HepG2 (cell line): ENCODE results near the gene WDR59. TPM values are rescaled to one million over a fixed set of nuclear protein-coding genes. Genes with fewer than 3 reads are reported as not detected.

Experiments used
- ETV6 ChIP-seq: sonication (generic); formaldehyde crosslinking; conservative IDR thresholded peaks from 2 replicates; pipeline ENCODE4 v1.4.0; 2020; ENCODE audit warnings: missing genetic modification reagents
- KMT2B ChIP-seq: IDR thresholded peaks from 2 replicates; pipeline ENCODE4 v1.6.1; 2016; ENCODE audit warnings: missing genetic modification reagents, missing compliant biosample characterization
- MXD4 ChIP-seq: IDR thresholded peaks from 2 replicates; pipeline ENCODE4 v1.6.1; 2016; ENCODE audit warnings: mild to moderate bottlenecking, missing biosample characterization, missing genetic modification reagents
- RBFOX2 ChIP-seq: fragments of 200-400 bp; formaldehyde crosslinking; IDR thresholded peaks from 2 replicates; pipeline ENCODE4 v1.6.1; 2017; ENCODE audit warnings: low read depth, mild to moderate bottlenecking, low read length
- TAF1 ChIP-seq: sonication (generic); formaldehyde crosslinking; IDR thresholded peaks from 2 replicates; pipeline ENCODE4 v1.4.0; 2020; ENCODE audit warnings: missing genetic modification reagents
- ZBTB38 ChIP-seq: sonication (generic); formaldehyde crosslinking; IDR thresholded peaks from 2 replicates; pipeline ENCODE4 v1.5.1; 2020; ENCODE audit warnings: mild to moderate bottlenecking, missing genetic modification reagents
- ZNF34 ChIP-seq: sonication (generic); formaldehyde crosslinking; IDR thresholded peaks from 2 replicates; pipeline ENCODE4 v1.4.0; 2020; ENCODE audit warnings: mild to moderate bottlenecking, missing genetic modification reagents, borderline replicate concordance
- ZNF354B ChIP-seq: sonication (generic); formaldehyde crosslinking; IDR thresholded peaks from 2 replicates; pipeline ENCODE4 v1.8.0; 2022; ENCODE audit warnings: mild to moderate bottlenecking, missing genetic modification reagents
- ZNF550 ChIP-seq: sonication (generic); formaldehyde crosslinking; IDR thresholded peaks from 2 replicates; pipeline ENCODE4 v1.4.0; 2020; ENCODE audit warnings: mild to moderate bottlenecking, missing genetic modification reagents, borderline replicate concordance
- ZNF619 ChIP-seq: sonication (generic); formaldehyde crosslinking; IDR thresholded peaks from 2 replicates; pipeline ENCODE4 v1.4.0; 2020; ENCODE audit warnings: mild to moderate bottlenecking, missing genetic modification reagents
- ZNF782 ChIP-seq: sonication (generic); formaldehyde crosslinking; IDR thresholded peaks from 2 replicates; pipeline ENCODE4 v1.4.0; 2020; ENCODE audit warnings: missing genetic modification reagents, mild to moderate bottlenecking, borderline replicate concordance
- polyA plus RNA-seq, 8 experiments: library from polyadenylated mRNA; depleted of rRNA in 3 of 8; stranded (reverse) in 7 of 8; unstranded in 1 of 8; fragments of >200 nt; fragmentation: Illumina TruSeq in 4 of 8; extraction: Trizol in 4 of 8; gene quantifications; 2 replicates each; pipeline versions ENCODE4 v1.2.1 to v1.2.3, GENCODE V29; 2011 to 2016; ENCODE audit warnings: low read depth in 4 of 8, missing spikeins in 1 of 8, mixed read lengths in 1 of 8; ENCODE audit not compliant: insufficient read depth in 1 of 8
- total RNA-seq, 5 experiments: library from RNA; depleted of rRNA; stranded (reverse); fragments of >200 nt; fragmentation: Illumina TruSeq; extraction: Trizol; gene quantifications; 2 replicates each; pipeline ENCODE4 v1.2.3, GENCODE V29; 2016; ENCODE audit warnings: low read depth in 1 of 5
- TF ChIP-seq, protein P1 (sequence below): sonication (generic); formaldehyde crosslinking; IDR thresholded peaks from 2 replicates; pipeline ENCODE4 v1.4.0; 2020; ENCODE audit warnings: mild to moderate bottlenecking, missing genetic modification reagents
- TF ChIP-seq, protein P2 (sequence below): sonication (generic); formaldehyde crosslinking; IDR thresholded peaks from 2 replicates; pipeline ENCODE4 v1.5.1; 2020; ENCODE audit warnings: mild to moderate bottlenecking, missing genetic modification reagents, moderate library complexity
- TF ChIP-seq, protein P3 (sequence below): sonication (generic); formaldehyde crosslinking; IDR thresholded peaks from 2 replicates; pipeline ENCODE4 v1.5.1; 2020; ENCODE audit warnings: mild to moderate bottlenecking, missing genetic modification reagents, moderate library complexity

Gene WDR59
- total and polyA plus RNA-seq, 2 of the 13 experiments (the other 11 are each of a cell fraction or from before 2014, with no cell fraction given): 65.2 to 306 TPM

DNA sequence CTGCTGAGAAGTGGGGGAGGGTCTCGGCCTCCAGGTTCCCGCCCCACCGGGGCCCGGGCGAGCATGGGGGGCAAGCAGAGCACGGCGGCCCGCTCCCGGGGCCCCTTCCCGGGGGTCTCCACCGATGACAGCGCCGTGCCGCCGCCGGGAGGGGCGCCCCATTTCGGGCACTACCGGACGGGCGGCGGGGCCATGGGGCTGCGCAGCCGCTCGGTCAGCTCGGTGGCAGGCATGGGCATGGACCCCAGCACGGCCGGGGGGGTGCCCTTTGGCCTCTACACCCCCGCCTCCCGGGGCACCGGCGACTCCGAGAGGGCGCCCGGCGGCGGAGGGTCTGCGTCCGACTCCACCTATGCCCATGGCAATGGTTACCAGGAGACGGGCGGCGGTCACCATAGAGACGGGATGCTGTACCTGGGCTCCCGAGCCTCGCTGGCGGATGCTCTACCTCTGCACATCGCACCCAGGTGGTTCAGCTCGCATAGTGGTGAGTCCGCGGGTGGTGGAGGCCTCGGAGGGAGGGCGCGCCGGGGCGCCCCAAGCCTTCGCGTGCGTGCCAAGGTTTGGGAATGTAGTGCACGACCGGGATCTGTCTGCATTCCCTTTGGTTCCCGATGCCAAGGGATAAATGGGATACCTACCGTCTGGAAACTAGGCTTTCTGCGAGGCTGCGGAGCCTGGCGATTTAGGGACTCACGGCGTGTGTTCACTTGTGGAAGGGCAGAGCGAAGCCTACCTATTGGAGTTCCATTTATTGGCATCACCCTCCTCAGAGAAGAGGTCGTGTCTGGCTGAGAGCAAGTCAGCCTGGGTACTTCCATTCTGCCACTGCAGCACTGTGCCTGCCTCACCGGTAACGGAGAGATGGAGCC is 14.9 kb upstream of the WDR59 start (continued):
- TF ChIP-seq TAF1 (CRISPR knock-in tag) (peak; percentile 32), ETV6 (CRISPR knock-in tag) (peak; percentile 33; the same call in 1 of the 2 replicates), KMT2B (CRISPR knock-in tag) (peak; percentile 40; the same call in 1 of the 2 replicates), RBFOX2 (peak; percentile 81), ZBTB38 (0 out of 2 replicates have a peak, but pooled peaks have one; percentile 30), MXD4 (CRISPR knock-in tag) (peak; percentile 43; the same call in 1 of the 2 replicates), ZNF782 (CRISPR knock-in tag) (peak; percentile 73; the same call in 1 of the 2 replicates), ZNF550 (CRISPR knock-in tag) (no peak), ZNF619 (CRISPR knock-in tag) (peak; percentile 40; the same call in 1 of the 2 replicates), ZNF34 (0 out of 2 replicates have a peak, but pooled peaks have one; percentile 46), ZNF354B (peak; percentile 20; the same call in 1 of the 2 replicates)
- TF ChIP-seq, protein P1, sequence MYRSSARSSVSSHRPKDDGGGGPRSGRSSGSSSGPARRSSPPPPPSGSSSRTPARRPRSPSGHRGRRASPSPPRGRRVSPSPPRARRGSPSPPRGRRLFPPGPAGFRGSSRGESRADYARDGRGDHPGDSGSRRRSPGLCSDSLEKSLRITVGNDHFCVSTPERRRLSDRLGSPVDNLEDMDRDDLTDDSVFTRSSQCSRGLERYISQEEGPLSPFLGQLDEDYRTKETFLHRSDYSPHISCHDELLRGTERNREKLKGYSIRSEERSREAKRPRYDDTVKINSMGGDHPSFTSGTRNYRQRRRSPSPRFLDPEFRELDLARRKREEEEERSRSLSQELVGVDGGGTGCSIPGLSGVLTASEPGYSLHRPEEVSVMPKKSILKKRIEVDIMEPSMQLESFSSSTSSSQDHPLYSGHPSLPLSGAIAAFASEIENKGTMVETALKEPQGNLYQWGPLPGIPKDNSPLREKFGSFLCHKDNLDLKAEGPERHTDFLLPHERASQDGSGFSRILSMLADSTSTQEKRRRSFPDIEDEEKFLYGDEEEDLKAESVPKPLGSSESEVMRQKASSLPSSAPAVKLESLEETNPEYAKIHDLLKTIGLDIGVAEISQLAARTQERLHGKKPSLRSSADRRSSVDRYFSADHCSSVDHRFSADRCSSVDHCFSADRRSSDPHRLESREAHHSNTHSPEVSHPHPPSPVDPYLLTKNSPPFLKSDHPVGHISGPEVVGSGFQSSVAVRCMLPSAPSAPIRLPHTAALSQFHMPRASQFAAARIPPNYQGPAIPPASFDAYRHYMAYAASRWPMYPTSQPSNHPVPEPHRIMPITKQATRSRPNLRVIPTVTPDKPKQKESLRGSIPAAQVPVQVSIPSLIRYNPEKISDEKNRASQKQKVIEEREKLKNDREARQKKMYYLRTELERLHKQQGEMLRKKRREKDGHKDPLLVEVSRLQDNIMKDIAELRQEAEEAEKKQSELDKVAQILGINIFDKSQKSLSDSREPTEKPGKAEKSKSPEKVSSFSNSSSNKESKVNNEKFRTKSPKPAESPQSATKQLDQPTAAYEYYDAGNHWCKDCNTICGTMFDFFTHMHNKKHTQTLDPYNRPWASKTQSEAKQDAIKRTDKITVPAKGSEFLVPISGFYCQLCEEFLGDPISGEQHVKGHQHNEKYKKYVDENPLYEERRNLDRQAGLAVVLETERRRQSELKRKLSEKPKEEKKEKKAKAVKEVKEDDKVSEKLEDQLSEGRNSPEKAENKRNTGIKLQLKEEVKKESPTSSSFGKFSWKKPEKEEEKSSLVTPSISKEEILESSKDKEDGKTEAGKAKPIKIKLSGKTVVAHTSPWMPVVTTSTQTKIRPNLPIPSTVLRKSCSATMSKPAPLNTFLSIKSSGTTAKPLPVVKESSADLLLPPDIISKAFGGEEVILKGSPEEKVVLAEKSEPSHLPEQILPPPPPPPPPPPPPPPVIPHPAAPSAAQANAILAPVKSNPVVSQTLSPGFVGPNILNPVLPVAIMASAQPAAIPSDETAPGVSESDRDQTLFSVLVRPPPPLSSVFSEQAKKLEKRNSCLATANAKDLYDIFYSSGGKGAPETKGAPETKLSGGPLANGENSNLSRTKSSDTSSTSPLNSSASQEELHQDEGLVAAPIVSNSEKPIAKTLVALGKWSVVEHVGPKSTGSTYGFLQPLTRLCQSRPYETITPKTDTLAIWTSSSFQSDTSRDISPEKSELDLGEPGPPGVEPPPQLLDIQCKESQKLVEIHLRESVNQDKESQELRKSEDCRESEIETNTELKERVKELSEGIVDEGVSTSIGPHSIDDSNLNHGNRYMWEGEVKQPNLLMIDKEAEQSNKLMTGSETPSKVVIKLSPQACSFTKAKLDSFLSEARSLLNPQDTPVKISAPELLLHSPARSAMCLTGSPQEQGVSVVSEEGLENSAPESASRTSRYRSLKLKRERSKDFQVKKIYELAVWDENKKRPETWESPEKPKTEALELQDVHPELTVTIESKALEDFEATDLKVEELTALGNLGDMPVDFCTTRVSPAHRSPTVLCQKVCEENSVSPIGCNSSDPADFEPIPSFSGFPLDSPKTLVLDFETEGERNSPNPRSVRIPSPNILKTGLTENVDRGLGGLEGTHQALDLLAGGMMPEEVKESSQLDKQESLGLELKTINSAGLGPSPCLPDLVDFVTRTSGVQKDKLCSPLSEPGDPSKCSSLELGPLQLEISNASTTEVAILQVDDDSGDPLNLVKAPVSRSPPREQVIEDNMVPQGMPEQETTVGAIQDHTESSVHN (CRISPR knock-in tag): peak; percentile 59; the same call in 1 of the 2 replicates
- TF ChIP-seq, protein P2, sequence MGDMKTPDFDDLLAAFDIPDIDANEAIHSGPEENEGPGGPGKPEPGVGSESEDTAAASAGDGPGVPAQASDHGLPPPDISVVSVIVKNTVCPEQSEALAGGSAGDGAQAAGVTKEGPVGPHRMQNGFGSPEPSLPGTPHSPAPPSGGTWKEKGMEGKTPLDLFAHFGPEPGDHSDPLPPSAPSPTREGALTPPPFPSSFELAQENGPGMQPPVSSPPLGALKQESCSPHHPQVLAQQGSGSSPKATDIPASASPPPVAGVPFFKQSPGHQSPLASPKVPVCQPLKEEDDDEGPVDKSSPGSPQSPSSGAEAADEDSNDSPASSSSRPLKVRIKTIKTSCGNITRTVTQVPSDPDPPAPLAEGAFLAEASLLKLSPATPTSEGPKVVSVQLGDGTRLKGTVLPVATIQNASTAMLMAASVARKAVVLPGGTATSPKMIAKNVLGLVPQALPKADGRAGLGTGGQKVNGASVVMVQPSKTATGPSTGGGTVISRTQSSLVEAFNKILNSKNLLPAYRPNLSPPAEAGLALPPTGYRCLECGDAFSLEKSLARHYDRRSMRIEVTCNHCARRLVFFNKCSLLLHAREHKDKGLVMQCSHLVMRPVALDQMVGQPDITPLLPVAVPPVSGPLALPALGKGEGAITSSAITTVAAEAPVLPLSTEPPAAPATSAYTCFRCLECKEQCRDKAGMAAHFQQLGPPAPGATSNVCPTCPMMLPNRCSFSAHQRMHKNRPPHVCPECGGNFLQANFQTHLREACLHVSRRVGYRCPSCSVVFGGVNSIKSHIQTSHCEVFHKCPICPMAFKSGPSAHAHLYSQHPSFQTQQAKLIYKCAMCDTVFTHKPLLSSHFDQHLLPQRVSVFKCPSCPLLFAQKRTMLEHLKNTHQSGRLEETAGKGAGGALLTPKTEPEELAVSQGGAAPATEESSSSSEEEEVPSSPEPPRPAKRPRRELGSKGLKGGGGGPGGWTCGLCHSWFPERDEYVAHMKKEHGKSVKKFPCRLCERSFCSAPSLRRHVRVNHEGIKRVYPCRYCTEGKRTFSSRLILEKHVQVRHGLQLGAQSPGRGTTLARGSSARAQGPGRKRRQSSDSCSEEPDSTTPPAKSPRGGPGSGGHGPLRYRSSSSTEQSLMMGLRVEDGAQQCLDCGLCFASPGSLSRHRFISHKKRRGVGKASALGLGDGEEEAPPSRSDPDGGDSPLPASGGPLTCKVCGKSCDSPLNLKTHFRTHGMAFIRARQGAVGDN: peak; percentile 75
- TF ChIP-seq, protein P3, sequence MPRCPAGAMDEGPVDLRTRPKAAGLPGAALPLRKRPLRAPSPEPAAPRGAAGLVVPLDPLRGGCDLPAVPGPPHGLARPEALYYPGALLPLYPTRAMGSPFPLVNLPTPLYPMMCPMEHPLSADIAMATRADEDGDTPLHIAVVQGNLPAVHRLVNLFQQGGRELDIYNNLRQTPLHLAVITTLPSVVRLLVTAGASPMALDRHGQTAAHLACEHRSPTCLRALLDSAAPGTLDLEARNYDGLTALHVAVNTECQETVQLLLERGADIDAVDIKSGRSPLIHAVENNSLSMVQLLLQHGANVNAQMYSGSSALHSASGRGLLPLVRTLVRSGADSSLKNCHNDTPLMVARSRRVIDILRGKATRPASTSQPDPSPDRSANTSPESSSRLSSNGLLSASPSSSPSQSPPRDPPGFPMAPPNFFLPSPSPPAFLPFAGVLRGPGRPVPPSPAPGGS (CRISPR knock-in tag): peak; percentile 14; the same call in 1 of the 2 replicates
